ENCODE measurements around the gene CYP4F3. TPM values are rescaled to one million over a fixed set of nuclear protein-coding genes. Genes with fewer than 3 reads are reported as not detected.
"Not testable (repeated sequence)": the region's sequence is repeated elsewhere in the genome, so short reads cannot be mapped to it uniquely, and the experiment has no call there.

Gene CYP4F3
- polyA plus RNA-seq (ENCODE audit: insufficient read length in 12 of 12): 1 to 10 TPM in 1 of 12 donors, under 1 TPM in 8, not detected in 3; 0.08 to 1.2 (median 0.20) TPM
- long read RNA-seq, donor 1, partial matches to known transcripts: 0 of 1 reads
- long read RNA-seq, donor 1, other reads (novel, unspliced or antisense): 0 of 1 reads
- long read RNA-seq, donor 2: 0 reads
- long read RNA-seq, donor 3: 0 reads
- long read RNA-seq, donor 4: 0 reads
- long read RNA-seq, donor 5: 0 reads
- long read RNA-seq, donor 6: 0 reads
- long read RNA-seq, donor 7: 0 reads
- long read RNA-seq, donor 8: 0 reads
- long read RNA-seq, donor 9: 0 reads
- long read RNA-seq, donor 10: 0 reads
- long read RNA-seq, donor 11: 0 reads

DNA sequence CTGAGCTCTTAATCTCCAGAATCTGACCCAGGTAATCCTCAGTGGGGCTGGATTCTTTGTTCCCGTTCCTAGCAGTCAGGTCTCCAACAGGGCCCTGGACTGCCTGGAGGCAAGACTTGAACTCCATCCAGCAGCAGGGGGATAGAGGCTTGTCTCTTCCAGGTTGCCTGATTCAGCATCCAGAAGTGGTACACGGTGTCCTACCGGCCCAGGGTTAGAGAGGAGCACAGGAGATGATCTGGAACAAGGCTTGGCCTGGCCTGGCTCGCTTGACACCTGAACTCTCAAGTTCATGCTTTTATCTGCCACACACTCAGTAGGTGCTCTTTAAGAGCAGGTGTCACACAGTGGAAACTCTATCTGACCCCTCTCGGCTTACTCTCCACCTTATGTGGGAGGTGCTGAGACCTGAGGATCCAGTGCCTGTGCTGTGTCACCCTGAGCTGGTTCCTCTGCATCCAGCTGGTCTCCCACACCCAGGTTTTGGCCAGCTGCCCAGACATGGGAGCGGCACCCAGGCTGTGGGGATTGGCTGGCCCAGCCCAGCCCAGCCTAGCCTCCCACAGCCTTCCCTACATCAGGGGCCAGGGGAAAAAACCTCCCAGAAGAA is at the start of gene CYP4F3:
Gene CYP4F3 (plus strand): TSS at position 604 of the 610 bp plus-strand sequence. CDS start 519 bp downstream, outside the sequence.
- no peak for DNase-seq

DNA sequence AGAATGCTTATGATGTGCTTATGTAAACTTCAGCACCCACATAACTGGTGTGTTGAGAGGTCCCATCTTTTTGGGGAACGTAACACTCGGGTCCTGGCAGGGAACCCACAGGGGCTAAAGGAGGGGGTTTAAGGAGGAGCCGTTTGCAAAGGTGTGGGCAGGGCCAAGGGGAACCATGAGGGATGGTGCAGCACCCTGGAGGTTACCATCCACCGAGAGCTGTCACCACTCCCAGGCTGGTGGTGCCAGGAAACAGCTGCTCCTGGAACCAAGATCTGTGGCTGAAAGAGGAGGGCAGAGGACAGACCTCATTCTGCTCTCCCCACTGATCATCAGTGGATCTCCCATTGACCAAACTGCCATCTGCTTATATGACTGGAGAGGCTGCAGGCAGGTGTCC is 48.9 kb upstream of the CYP4F3 start:
- DNase-seq: no peak

GRCh38 chr19:15592506-15592905 is 48.2 kb upstream of the CYP4F3 start:
- not testable (repeated sequence) for DNase-seq

- not testable (repeated sequence) for DNase-seq
These were observed 46.9 kb upstream of the CYP4F3 start for GRCh38 chr19:15593766-15594165.

DNA sequence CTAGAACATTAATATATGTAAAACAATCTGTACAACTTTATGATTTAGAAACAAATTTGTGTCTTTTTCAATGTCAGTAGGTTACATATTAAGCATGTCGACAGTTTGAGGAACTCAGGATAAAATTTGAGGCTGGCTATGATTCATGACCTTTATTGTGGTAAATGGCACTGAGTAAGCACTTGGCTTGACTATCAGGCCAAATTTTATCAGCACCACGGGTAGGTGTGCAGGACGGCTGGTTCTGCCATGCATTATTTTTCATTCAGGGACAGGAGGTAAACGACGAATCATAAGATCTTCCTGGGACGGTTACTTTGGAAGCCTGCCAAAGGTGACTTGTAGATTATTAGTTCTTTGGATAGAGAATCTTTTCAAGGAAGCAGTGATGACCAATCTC is 45.6 kb upstream of the CYP4F3 start:
- DNase-seq: no peak

- DNase-seq: not testable (repeated sequence)
These were observed 32.4 kb upstream of the CYP4F3 start for GRCh38 chr19:15607978-15608925.

- no peak for DNase-seq
These were observed 31.4 kb upstream of the CYP4F3 start for GRCh38 chr19:15609261-15609660.

- DNase-seq: no peak
These were observed 28.4 kb upstream of the CYP4F3 start for GRCh38 chr19:15612342-15612741.

- no peak for DNase-seq
These were observed 27.4 kb upstream of the CYP4F3 start for GRCh38 chr19:15613338-15613737.

DNA sequence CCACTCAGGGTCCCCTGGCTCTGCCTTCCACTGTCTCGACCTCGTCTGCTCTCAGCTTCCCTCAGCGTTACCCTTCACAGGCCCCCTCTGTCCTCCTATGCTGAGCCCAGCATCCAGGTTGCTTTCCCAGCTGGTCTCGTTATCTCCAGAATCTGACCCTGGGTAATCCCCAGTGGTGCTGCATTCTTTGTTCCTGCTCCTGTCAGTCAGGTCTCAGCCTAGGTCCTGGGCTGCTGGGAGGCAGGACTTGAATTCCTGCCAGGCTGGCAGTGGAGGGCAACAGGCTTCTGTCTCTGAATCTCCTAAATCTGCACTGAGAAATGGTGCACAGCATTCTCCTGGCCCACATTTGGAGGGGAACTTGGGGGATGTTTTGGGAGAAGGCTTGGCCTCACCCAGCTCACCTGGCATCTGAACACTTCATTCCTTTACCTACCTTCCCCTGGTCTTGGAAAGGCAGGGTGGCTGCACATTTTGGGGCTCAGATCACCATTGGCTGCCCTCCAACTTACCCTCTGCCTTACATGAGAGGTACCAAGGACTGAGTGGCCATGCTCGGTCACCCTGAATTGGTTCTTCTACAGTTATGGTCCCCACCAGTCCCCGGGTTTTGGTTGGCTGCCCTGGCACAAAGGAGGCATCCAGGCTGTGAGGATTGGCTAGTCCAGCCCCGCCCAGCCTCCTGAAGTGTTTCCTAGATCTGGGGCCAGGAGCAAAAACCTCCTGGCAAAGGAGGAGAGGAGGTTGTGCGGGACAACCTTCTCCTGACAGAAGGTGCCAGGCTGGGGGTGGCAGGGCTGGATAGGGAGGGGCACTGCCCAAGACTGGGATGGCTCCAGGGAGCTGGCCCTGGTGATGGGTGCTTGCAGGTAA is 26.0 kb upstream of the CYP4F3 start, which contains the start of gene CYP4F8:
Gene CYP4F8 (plus strand): TSS at position 712 of the 873 bp plus-strand sequence. CDS start 399 bp downstream, outside the sequence.
- no peak for DNase-seq

DNA sequence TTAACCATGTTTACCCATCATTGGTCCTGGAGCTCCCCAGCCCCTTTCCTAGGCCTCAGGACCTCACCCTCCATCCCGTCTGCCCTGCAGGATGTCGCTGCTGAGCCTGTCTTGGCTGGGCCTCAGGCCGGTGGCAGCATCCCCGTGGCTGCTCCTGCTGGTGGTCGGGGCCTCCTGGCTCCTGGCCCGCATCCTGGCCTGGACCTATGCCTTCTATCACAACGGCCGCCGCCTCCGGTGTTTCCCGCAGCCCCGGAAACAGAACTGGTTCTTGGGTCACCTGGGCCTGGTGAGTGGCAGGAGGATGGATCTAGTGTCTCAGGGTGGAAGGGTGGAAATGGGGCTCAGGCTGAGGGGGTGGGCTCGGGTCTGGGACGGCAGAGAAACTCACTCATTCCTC is 25.2 kb upstream of the CYP4F3 start:
- DNase-seq: no peak

GRCh38 chr19:15616183-15616582 is 24.5 kb upstream of the CYP4F3 start:
- DNase-seq: no peak

- DNase-seq: no peak
These were observed 23.9 kb upstream of the CYP4F3 start for GRCh38 chr19:15616627-15617270.

DNA sequence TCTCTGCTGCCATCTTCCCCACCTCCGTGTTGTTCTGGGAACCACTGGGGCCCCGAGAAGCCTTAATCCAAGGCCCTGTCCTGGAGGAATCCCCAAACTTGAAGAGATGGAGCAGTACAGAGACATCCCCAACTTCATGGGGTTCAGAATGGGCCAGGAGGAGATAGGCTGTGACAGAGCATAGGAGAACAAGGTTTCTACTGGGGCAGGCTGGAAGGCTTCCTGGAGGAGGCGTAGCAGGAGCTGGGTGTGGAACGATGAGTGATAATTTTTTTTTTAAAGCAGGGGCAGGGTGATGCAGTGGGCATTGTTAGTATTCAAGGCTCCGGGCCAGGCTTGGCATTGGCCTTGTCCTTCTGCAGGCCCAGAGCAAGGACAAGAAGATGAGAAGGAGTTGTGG is 22.4 kb upstream of the CYP4F3 start:
- DNase-seq: no peak

DNA sequence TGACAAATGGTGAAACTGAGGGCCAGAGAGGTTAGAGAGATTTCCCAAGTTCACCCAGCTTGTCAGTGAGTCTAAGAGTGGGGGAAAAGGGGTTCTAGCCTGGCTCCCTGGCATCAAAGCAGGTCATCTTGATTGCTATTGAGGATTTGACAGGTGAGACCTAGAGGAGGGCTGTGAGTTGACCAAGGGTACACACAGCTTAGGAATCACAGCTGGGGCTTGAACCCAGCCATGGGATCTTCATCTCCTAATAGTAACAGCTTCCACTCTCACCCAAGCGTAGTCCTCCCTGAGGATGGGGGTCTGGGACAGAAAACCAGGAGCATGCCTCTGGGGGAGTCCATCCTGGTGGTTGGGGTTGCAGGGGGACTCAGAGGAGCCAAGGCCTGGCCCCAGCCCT is 18.9 kb upstream of the CYP4F3 start:
- DNase-seq: no peak

- DNase-seq: no peak
These were observed 17.7 kb upstream of the CYP4F3 start for GRCh38 chr19:15622991-15623390.

DNA sequence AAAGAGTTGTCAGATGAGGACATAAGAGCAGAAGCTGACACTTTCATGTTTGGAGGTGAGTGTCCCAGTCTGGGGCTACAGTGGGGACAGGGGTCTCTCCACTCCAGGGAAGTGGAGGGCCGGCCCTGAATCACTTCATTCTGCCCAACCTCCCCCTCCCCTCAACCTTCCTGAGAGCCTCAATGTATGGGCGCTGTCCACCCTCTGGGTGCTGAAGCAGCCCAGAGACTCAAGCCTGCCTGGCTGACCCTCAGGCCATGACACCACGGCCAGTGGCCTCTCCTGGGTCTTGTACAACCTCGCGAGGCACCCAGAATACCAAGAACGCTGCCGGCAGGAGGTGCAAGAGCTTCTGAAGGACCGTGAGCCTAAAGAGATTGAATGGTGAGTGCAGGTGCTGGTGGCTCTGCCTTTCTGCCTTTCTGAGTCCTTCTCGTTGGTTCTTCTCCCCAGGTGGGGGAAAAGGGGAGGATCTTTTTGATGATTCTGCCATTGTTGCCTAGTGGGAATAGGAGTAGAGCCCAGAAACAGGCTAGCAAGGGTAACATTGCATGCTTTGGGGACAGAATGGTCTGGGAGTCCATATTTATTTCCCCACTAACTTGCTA is 16.9 kb upstream of the CYP4F3 start:
- no peak for DNase-seq

DNA sequence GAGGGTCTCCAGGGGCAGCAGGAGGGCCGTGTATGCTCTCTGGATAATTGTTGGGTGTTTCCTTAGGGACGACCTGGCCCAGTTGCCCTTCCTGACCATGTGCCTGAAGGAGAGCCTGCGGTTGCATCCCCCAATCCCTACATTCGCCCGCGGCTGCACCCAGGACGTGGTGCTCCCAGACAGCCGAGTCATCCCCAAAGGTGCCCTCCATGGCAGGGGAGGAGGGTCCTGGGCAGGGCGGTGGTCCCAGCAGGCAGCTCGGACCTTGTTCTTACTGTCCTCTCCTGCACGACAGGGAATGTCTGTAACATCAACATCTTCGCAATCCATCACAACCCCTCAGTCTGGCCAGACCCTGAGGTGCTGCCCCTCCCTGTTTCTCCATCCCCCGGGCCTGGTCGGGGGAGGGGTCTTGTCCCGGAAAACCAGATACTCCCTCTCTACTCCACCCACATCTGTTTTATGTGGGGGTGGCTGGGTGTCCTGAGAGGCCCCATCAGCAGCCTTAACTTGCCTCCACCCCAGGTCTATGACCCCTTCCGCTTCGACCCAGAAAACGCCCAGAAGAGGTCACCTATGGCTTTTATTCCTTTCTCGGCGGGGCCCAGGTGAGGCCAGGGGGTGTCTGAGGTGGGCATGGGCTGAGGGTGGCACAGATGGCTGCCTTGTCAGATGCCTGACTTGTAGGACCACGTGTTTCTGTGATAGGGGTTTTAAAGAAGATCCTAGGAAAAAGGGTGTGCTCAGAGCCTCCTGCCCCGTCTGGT is 12.3 kb upstream of the CYP4F3 start:
- DNase-seq: no peak
